Esophagus mucosa (tissue), 1 donor: ENCODE results near the gene KIAA0930. TPM values are rescaled to one million over a fixed set of nuclear protein-coding genes. Genes with fewer than 3 reads are reported as not detected.
A peak's percentile ranks its signal among the peaks of the same experiment; 100 is the strongest.
"Not testable (repeated sequence)": the region's sequence is repeated elsewhere in the genome, so short reads cannot be mapped to it uniquely, and the experiment has no call there.

ENCODE experiments used
- ATAC-seq: fragments of 200-7000 bp; cut with Tn5 transposase; one replicate; pipeline ENCODE4 v1.9.1; 2020
- total RNA-seq: library from RNA; stranded (reverse); gene quantifications from one replicate; pipeline ENCODE4 v1.2.4, GENCODE V29; 2023
- donor health status: DM: yes; HTN: yes; CAD: no.

KIAA0930 gene
- total RNA-seq, 1 donor from 2014 or later, result 45.4 TPM

- no peak for ATAC-seq
Observed at GRCh38 chr22:45200860-45201511, 39.7 kb downstream of the KIAA0930 start.

GRCh38 chr22:45200230-45200629 is 40.5 kb downstream of the KIAA0930 start:
- ATAC-seq, result no peak

- no peak for ATAC-seq
Observed at GRCh38 chr22:45199723-45200122, 41.0 kb downstream of the KIAA0930 start.

- ATAC-seq, result no peak
Observed at GRCh38 chr22:45198463-45198795, 42.3 kb downstream of the KIAA0930 start.

- ATAC-seq, result peak; percentile 59
Observed at GRCh38 chr22:45197606-45198462, 42.9 kb downstream of the KIAA0930 start.

- ATAC-seq, result no peak
Observed at GRCh38 chr22:45196926-45197605, 43.6 kb downstream of the KIAA0930 start.

- no peak for ATAC-seq
Observed at GRCh38 chr22:45196308-45196707, 44.4 kb downstream of the KIAA0930 start.

GRCh38 chr22:45195616-45196015 is 45.1 kb downstream of the KIAA0930 start:
- no peak for ATAC-seq

- ATAC-seq, result no peak
Observed at GRCh38 chr22:45194686-45195085, 46.0 kb downstream of the KIAA0930 start.

- ATAC-seq, result no peak
Observed at GRCh38 chr22:45192701-45193187, 48.0 kb downstream of the KIAA0930 start.

- ATAC-seq, result not testable (repeated sequence)
Observed at GRCh38 chr22:45191746-45192145, 48.9 kb downstream of the KIAA0930 start.

- ATAC-seq, result no peak
Observed at GRCh38 chr22:45190202-45190872, 50.4 kb downstream of the KIAA0930 start.

- ATAC-seq, result no peak
Observed at GRCh38 chr22:45188779-45189178, 51.9 kb downstream of the KIAA0930 start.

GRCh38 chr22:45187891-45188290 is 52.8 kb downstream of the KIAA0930 start:
- no peak for ATAC-seq

- peak; percentile 29 for ATAC-seq
Observed at GRCh38 chr22:45185718-45186514, 54.8 kb downstream of the KIAA0930 start.

- ATAC-seq, result peak; percentile 12
Observed at GRCh38 chr22:45183974-45184373, 56.7 kb downstream of the KIAA0930 start.

- no peak for ATAC-seq
Observed at GRCh38 chr22:45181766-45182165, 58.9 kb downstream of the KIAA0930 start.

- ATAC-seq, result no peak
Observed at GRCh38 chr22:45181240-45181639, 59.5 kb downstream of the KIAA0930 start.

GRCh38 chr22:45180146-45180679 is 60.5 kb downstream of the KIAA0930 start:
- ATAC-seq, result no peak

GRCh38 chr22:45179276-45180049 is 61.2 kb downstream of the KIAA0930 start:
- ATAC-seq, result no peak
